SK-N-SH (cell line): ENCODE measurements around the gene PARN. TPM values are rescaled to one million over a fixed set of nuclear protein-coding genes. Genes with fewer than 3 reads are reported as not detected.

Experiments
- CTCF ChIA-PET: fragments of 300-600, 350-600 bp; formaldehyde crosslinking; extraction: SDS; loops from one replicate; lab custom pipeline; 2021; lab: Yijun Ruan, JAX
- POLR2A ChIA-PET: fragments of 350-600 bp; sonication (Branson Sonifier 250); formaldehyde crosslinking; extraction: SDS; loops from one replicate; lab custom pipeline; 2020; ENCODE audit warnings: antibody characterized with exemption, inconsistent platforms; lab: Yijun Ruan, JAX
- DNase-seq: peaks from one replicate; pipeline ENCODE4 v3.0.0; 2012
- H2AFZ ChIP-seq: fragments of 200-600 bp; sonication (generic); 2 replicates; pipeline ENCODE4 v1.8.1; 2016; ENCODE audit warnings: antibody characterized with exemption, mild to moderate bottlenecking, low read depth
- H3F3A ChIP-seq: fragments of 200-600 bp; sonication (generic); replicated peaks from 2 replicates; pipeline ENCODE3; 2016; ENCODE audit warnings: antibody characterized with exemption, mild to moderate bottlenecking; ENCODE audit not compliant: insufficient read depth
- H3K27ac ChIP-seq, 2 experiments: fragments of 200-500 bp in 1 of 2; fragments of 200-600 bp in 1 of 2; sonication (Bioruptor generic) in 1 of 2; sonication (generic), shearing (Covaris generic) in 1 of 2; 2 replicates each; pipeline versions ENCODE4 v1.5.1 to v1.6.1; 2014 to 2016; ENCODE audit warnings: low read depth in 2 of 2, inconsistent platforms in 1 of 2, low read length in 1 of 2, mild to moderate bottlenecking in 1 of 2, mixed read lengths in 1 of 2
- H3K27me3 ChIP-seq: fragments of 200-600 bp; sonication (generic), shearing (Covaris generic); 2 replicates; pipeline ENCODE4 v1.6.1; 2016; ENCODE audit warnings: mixed run types; ENCODE audit not compliant: insufficient read depth
- H3K36me3 ChIP-seq, 2 experiments: fragments of 200-500 bp in 1 of 2; fragments of 200-600 bp in 1 of 2; sonication (Bioruptor generic) in 1 of 2; sonication (generic) in 1 of 2; replicated peaks in 1 of 2; 2 replicates each; pipeline versions ENCODE3 to v1.5.1; 2014 to 2016; ENCODE audit warnings: low read length in 1 of 2, mild to moderate bottlenecking in 1 of 2; ENCODE audit not compliant: insufficient read depth in 2 of 2, control insufficient read depth in 1 of 2
- H3K4me1 ChIP-seq, 2 experiments: fragments of 200-500 bp in 1 of 2; fragments of 200-600 bp in 1 of 2; sonication (Bioruptor generic) in 1 of 2; sonication (generic), shearing (Covaris generic) in 1 of 2; 2 replicates each; pipeline versions ENCODE4 v1.5.1 to v1.6.1; 2014 to 2016; ENCODE audit warnings: low read depth in 1 of 2, low read length in 1 of 2, mixed run types in 1 of 2; ENCODE audit not compliant: insufficient read depth in 2 of 2, control insufficient read depth in 1 of 2
- H3K4me2 ChIP-seq: fragments of 200-600 bp; sonication (generic), shearing (Covaris generic); 2 replicates; pipeline ENCODE4 v1.6.1; 2017; ENCODE audit warnings: mixed run types
- H3K4me3 ChIP-seq, 2 experiments: fragments of 200-500 bp in 1 of 2; fragments of 200-600 bp in 1 of 2; sonication (Bioruptor generic) in 1 of 2; sonication (generic), shearing (Covaris generic) in 1 of 2; 2 replicates each; pipeline versions ENCODE4 v1.5.1 to v1.8.1; 2014 to 2016; ENCODE audit warnings: low read depth in 2 of 2, inconsistent platforms in 1 of 2, low read length in 1 of 2, mild to moderate bottlenecking in 1 of 2, mixed read lengths in 1 of 2, moderate library complexity in 1 of 2
- H3K79me2 ChIP-seq: fragments of 200-600 bp; sonication (generic); 2 replicates; pipeline ENCODE4 v1.8.1; 2017; ENCODE audit warnings: mild to moderate bottlenecking; ENCODE audit not compliant: insufficient read depth
- H3K9ac ChIP-seq: fragments of 200-600 bp; sonication (generic); 2 replicates; pipeline ENCODE4 v1.6.1; 2017; ENCODE audit warnings: mixed run types
- H3K9me2 ChIP-seq: fragments of 200-600 bp; sonication (generic); 2 replicates; pipeline ENCODE4 v1.6.1; 2017; ENCODE audit warnings: mixed run types
- H3K9me3 ChIP-seq: fragments of 200-600 bp; sonication (generic); 2 replicates; pipeline ENCODE4 v1.6.1; 2017; ENCODE audit warnings: mixed run types, mild to moderate bottlenecking, moderate library complexity
- H4K20me1 ChIP-seq: fragments of 200-600 bp; sonication (generic); 2 replicates; pipeline ENCODE4 v1.6.1; 2017; ENCODE audit warnings: mild to moderate bottlenecking, mixed run types; ENCODE audit not compliant: insufficient read depth
- FOXJ3 ChIP-seq: sonication (generic); formaldehyde crosslinking; IDR thresholded peaks from 2 replicates; pipeline ENCODE4 v1.5.1; 2020; ENCODE audit warnings: mild to moderate bottlenecking, missing genetic modification reagents
- FOXM1 ChIP-seq: IDR thresholded peaks from 2 replicates; pipeline ENCODE4 v1.4.0; 2012; ENCODE audit warnings: low read depth, mild to moderate bottlenecking
- JUND ChIP-seq: IDR thresholded peaks from 2 replicates; pipeline ENCODE4 v1.4.0; 2012
- MAX ChIP-seq: IDR thresholded peaks from 2 replicates; pipeline ENCODE4 v1.4.0; 2012; ENCODE audit warnings: low read depth
- MXI1 ChIP-seq: IDR thresholded peaks from 2 replicates; pipeline ENCODE4 v1.6.1; 2012; ENCODE audit warnings: mild to moderate bottlenecking, low read depth, low read length, improper control_type of control experiment
- NFIC ChIP-seq: IDR thresholded peaks from 2 replicates; pipeline ENCODE4 v1.4.0; 2012; ENCODE audit warnings: borderline replicate concordance
- NRF1 ChIP-seq: IDR thresholded peaks from 2 replicates; pipeline ENCODE4 v1.6.1; 2012; ENCODE audit warnings: low read depth, mild to moderate bottlenecking, low read length
- PBX3 ChIP-seq: IDR thresholded peaks from 2 replicates; pipeline ENCODE4; 2012
- RAD21 ChIP-seq: IDR thresholded peaks from 2 replicates; pipeline ENCODE4 v1.6.1; 2012; ENCODE audit warnings: mild to moderate bottlenecking, low read length
- REST ChIP-seq: IDR thresholded peaks from 2 replicates; pipeline ENCODE4 v1.6.1; 2012; ENCODE audit warnings: mild to moderate bottlenecking, low read depth, low read length, moderate library complexity
- RFX5 ChIP-seq: IDR thresholded peaks from 2 replicates; pipeline ENCODE4 v1.6.1; 2012; ENCODE audit warnings: mild to moderate bottlenecking, improper control_type of control experiment, low read length
- TEAD4 ChIP-seq: IDR thresholded peaks from 2 replicates; pipeline ENCODE4 v1.4.0; 2012; ENCODE audit warnings: mild to moderate bottlenecking, borderline replicate concordance; ENCODE audit not compliant: insufficient read depth
- ZBTB33 ChIP-seq: IDR thresholded peaks from 2 replicates; pipeline ENCODE4 v1.4.0; 2012; ENCODE audit warnings: low read depth, borderline replicate concordance
- WGBS: methylation state at CpG from one replicate; pipeline ENCODE4 v1.1.6; 2017; ENCODE audit warnings: low lambda C conversion rate; 5-methylcytosine and 5-hydroxymethylcytosine counted together
- polyA plus RNA-seq, 3 experiments: library from polyadenylated mRNA; depleted of rRNA; stranded (reverse); fragments of >200 nt; gene quantifications; 2 replicates each; pipeline ENCODE4 v1.2.3, GENCODE V29; 2012

PARN gene
- polyA plus RNA-seq, 1 of the 3 experiments (the other 2 are of a cell fraction): 20.5 TPM

GRCh38 chr16:14566599-14566998 lies 63.5 kb downstream of the PARN start:
- Histone ChIP-seq H3K79me2 (no peaks in the 10 kb centered on the region; the same call in 1 of the 2 replicates), H3K4me2 (no peak overlapping the region), H3K4me3 (no peak overlapping the region), H3F3A (no peaks in the 10 kb centered on the region), H4K20me1 (no peaks in the 10 kb centered on the region), H3K9me2 (no peaks in the 10 kb centered on the region), H3K9me3 (no peaks in the 10 kb centered on the region), H2AFZ (no peak overlapping the region), H3K4me1 (peaks cover 3 to 9% of the 10 kb centered on the region in 2 experiments; a peak in 2 of 4 replicates), H3K27me3 (no peaks in the 10 kb centered on the region), H3K36me3 (peaks cover 3 to 8% of the 10 kb centered on the region in 2 experiments), H3K9ac (no peak overlapping the region), H3K27ac (no peak overlapping the region)
- ChIA-PET CTCF (interaction anchor here (1.0 kb wide), 1 partner anchor 13 kb away, joined by 4 read pairs; no protein-coding TSS in a partner anchor), POLR2A (no interaction called here)
- TF ChIP-seq PBX3 (no peak), RFX5 (no peak), JUND (no peak), FOXM1 (no peak), NFIC (no peak), REST (no peak), ZBTB33 (no peak), MXI1 (no peak), TEAD4 (no peak), RAD21 (no peak), NRF1 (no peak), MAX (no peak), FOXJ3 (no peak)
- WGBS: 93% methylated on average over 1 of the region's 1 CpG
- no peak for DNase-seq
